PFSK-1 (cell line): Measurements from ENCODE around the gene ESPNL.

Experiments used
- FOXP2 ChIP-seq: optimal IDR thresholded peaks from 2 replicates; pipeline ENCODE3; 2011; ENCODE audit warnings: borderline replicate concordance, control low read depth, inconsistent platforms; ENCODE audit not compliant: insufficient read depth; ENCODE audit errors: extremely low read length, extremely low read depth
- POLR2AphosphoS5 ChIP-seq: IDR thresholded peaks from 2 replicates; pipeline ENCODE4 v1.6.1; 2012; ENCODE audit warnings: low read depth, mild to moderate bottlenecking, control low read depth, low read length, moderate library complexity
- REST ChIP-seq, 2 experiments: IDR thresholded peaks; 2 replicates each; pipeline versions ENCODE4 v1.6.1 to v1.8.0; 2011 to 2012; ENCODE audit warnings: low read depth in 2 of 2, low read length in 2 of 2, control low read depth in 1 of 2, inconsistent platforms in 1 of 2, mild to moderate bottlenecking in 1 of 2, moderate library complexity in 1 of 2; ENCODE audit not compliant: insufficient read depth in 1 of 2
- SIN3A ChIP-seq: IDR thresholded peaks from 2 replicates; pipeline ENCODE4 v1.6.1; 2012; ENCODE audit warnings: mild to moderate bottlenecking, low read length, moderate library complexity, borderline replicate concordance; ENCODE audit not compliant: insufficient read depth
- TAF1 ChIP-seq: IDR thresholded peaks from 2 replicates; pipeline ENCODE4 v1.6.1; 2012; ENCODE audit warnings: low read length, control low read depth, borderline replicate concordance; ENCODE audit not compliant: insufficient read depth

Gene ESPNL

GRCh38 chr2:238114331-238114841 is 14.2 kb downstream of the ESPNL start:
- TF ChIP-seq REST (IDR thresholded peaks at IDR 0.05; ENCODE audit: insufficient read depth in 1 of 2, low read depth in 2 of 2, low read length in 2 of 2) (no peak), SIN3A (no peak), FOXP2 (no peak)

- TF ChIP-seq POLR2AphosphoS5 (no peak), REST (IDR thresholded peaks at IDR 0.05; ENCODE audit: insufficient read depth in 1 of 2, low read depth in 2 of 2, low read length in 2 of 2) (no peak), SIN3A (no peak), TAF1 (no peak), FOXP2 (no peak)
These were observed 14.9 kb downstream of the ESPNL start for GRCh38 chr2:238114851-238115660.

DNA sequence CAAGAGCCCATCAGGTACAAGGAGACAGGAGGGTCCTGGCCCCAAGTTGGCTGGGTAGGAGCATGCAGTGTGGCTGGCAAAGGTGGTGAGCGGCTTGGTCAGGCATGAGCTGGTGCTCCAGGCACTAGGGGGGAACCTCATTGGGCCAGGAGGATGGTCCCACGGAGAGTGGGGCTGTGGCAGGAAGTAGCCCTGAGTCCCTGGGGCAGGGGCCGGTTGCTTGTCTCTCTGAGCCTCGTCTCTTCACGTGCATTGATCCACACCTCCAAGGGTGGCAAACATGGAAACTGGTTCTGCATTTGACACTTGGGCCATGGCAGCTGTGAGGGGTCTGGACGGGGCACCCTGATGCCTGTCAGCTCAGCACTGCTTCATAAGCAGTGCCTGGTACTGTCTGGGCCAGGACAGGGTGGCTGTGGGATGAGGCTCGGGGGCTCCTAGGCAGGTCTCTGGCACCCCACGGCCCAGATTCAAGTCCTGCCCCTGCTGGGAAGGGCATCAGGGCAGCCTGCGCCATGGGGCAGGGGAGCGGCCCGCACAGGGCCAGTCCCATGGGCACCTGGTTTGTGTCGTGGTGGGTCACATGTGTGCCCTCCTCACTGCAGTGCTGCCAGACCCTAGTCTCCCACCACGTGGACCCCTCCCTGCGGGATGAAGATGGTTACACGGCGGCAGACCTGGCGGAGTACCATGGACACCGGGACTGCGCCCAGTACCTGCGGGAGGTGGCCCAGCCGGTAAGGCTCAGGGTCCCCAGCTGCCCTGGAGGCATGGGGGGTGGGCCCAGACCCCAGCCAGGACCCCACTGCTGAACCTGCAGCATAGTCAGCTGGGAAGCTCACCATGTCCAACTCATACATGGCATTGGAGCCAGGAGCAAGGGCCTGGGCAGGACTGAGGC is 16.4 kb downstream of the ESPNL start:
- TF ChIP-seq REST (IDR thresholded peaks at IDR 0.05; ENCODE audit: insufficient read depth in 1 of 2, low read depth in 2 of 2, low read length in 2 of 2) (no peak), TAF1 (no peak), SIN3A (no peak), FOXP2 (no peak), POLR2AphosphoS5 (no peak)

DNA sequence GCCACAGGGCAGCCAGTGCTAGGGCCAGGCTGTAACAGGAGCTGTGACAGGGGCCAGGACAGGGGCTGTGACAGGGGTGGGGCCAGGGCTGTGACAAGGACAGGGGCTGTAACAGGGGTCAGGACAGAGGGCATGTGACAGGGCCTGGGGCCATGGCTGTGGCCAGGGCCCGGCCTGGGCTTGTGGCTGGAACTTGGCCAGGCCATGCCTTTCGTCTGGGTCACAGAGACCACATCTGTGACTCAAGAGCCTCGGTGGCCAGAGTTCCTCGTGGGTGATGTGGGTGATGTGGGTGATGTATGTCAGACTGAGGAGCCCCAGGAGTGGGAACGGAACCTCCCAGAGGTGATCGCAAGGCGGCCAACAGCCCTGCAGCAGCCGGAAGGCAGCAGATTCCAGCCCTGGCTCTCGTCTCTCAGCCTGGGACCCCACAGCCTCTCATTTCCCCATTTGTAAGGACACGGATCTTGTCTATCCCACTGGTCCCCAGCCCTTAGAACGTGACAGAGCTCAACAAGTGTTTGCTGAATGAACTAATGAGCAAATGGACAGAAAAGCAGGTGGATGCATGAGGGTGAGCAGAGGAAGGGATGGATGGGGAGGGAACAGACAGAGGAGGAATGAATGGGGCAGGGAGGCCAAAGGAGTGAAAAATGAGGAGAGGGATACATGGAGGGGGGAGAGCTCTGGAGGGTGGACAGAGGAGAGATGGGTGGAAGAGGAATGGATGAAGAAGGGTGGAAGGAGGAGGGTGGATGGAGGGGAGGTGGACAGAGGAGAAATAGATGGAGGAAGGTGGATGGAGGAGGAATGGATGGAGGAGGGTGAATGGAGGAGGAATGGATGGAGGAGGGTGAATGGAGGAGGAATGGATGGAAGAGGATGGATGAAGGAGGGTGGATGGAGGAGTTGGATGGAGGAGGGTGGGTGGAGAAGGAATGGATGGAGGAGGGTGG is 17.3 kb downstream of the ESPNL start:
- TF ChIP-seq FOXP2 (no peak), SIN3A (no peak), REST (IDR thresholded peaks at IDR 0.05; ENCODE audit: insufficient read depth in 1 of 2, low read depth in 2 of 2, low read length in 2 of 2) (no peak), TAF1 (no peak), POLR2AphosphoS5 (no peak)
